ENCODE results near the gene SRSF10. TPM values are rescaled to one million over a fixed set of nuclear protein-coding genes. Genes with fewer than 3 reads are reported as not detected.

SRSF10 gene
- total and polyA plus RNA-seq, 2 of the 8 experiments (the other 6 are each of a cell fraction or from before 2014, with no cell fraction given): 155 to 194 TPM

DNA sequence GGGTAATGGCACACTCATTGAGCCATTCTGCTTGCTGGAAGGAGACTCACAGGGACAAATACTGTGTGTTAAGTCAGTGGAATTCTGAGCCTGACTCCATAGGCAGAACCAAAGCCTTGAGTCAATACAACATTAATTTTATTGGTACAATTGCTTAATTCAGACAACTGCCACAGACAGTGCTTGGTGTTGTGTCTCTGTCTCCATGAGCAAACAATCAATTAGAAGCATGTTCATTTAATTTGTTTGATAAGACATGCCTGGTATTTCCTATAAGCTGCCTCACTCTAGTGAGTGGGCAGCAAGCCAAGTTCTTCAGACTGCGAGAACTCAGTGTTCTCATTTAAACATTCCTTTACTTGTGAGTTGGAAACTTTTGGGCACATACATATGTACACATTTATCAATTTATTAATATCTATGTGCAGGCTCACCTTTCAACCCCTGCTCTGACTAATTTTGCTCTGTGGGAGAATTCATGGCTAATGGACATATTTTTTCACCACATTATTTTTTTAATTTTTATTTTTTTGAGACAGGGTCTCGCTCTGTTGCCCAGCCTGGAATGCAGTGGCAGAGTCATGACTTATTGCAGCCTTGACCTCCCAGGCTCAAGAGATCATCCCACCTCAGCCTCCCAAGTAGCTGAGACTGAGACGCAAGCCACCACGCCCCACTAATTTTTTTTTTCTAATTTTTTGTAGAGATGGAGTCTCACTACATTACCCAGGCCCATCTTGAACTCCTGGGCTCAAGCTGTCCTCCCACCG is 4.5 kb upstream of the SRSF10 start (continued):
- TF ChIP-seq EP300 (IDR thresholded peaks at IDR 0.05; ENCODE audit: borderline replicate concordance in 1 of 2, low read depth in 2 of 2, low read length in 2 of 2) (no peak), BCL11A (IDR thresholded peaks at IDR 0.05; ENCODE audit: low read depth in 2 of 2, low read length in 2 of 2) (no peak), POU5F1 (IDR thresholded peaks at IDR 0.05; ENCODE audit: low read depth, low read length) (no peak)

Measured in H1 (cell line).